Stimulated activated CD4-positive, alpha-beta T cell treated with anti-CD3 and anti-CD28 coated beads, Interleukin-2, amount 100 ng/mL, for 24 hours (primary cell): ENCODE results near the gene ADAMTSL2.

Source experiments
- DNase-seq, 2 donors: peaks; one replicate each; pipeline ENCODE4 v3.0.0-alpha.2; 2020

ADAMTSL2 gene

DNA sequence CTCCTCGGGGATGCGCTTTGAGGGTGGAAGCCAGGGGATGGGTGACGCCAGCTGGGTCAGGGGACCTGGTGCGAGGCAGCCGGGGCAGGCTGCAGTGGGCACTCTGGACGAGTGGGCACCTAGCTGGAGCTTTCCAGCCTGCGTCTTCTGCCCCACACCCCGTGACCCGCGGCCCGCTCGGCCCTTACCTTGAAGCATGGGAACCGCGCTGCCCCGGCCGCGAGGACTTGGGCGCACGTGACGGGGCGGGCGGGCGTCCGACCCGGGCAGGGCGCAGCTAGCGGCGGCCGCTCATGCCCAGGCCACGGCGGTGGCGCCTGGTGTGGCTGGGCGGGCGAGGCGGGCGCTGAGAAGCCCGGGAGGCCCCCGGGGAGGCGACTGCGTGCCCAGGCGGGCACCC is 74.4 kb downstream of the ADAMTSL2 start:
- DNase-seq, result no peak

DNA sequence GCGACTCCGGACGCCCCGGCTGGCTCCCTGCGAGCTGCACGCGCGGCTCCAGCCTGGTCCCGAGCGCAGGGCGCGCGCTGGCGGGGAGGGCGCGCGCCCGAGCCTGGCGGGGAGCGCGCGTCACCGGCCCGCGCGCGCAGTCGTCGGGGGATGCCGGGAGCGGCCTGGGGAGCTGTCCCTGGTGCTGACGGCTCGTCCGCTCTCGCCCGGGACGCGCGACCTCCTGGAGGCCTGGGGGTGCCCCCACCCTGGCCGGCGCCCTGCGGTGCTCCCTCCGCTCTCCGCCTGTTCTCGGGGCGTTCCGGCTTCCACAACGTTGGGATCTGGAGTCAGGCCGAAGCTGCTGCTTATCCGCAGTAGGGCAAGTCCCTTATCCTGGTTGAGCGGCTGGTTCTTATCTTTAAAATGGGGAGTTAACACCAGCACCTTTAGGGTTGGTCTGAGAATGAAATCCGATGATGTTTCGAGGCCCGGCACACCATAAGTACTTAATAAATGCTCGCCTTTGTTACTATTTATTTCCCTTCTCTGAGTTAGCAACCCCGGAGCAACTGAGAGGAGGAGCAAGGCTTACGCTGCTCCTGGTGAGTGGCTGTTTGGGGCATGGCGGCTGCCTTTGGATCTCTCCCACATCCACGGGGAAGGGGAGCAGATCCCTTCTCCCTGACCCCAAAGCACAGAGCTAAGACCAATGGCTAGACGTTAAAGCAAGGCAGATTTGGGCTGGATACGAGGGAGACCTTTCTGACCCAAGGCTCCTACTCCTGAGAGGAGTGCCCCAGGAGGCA is 75.0 kb downstream of the ADAMTSL2 start, which contains the start of gene FAM163B:
Gene FAM163B (minus strand): TSS at position 79 of the 788 bp plus-strand sequence. CDS start 29,166 bp downstream, outside the sequence.
- DNase-seq, result peak; percentile 46 to 58

DNA sequence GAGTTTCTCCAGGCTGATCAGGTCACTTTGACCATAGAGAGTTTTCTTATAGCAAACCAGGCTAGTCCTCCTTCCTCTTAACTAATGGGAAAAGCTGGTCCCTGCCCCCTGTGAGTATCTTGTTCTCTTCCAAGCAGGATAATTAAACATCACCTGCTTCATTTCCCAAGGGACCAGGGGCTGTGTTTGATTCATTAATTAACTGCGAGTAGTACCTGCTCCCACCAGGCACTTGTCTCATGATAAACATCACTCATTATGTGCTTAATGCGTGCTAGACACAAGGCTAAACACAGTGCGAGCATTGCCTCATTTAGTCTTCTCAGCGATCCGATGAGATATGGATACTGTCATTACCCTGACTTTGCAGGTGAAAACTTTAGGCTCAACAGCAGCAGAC is 76.3 kb downstream of the ADAMTSL2 start:
- DNase-seq, result no peak

DNA sequence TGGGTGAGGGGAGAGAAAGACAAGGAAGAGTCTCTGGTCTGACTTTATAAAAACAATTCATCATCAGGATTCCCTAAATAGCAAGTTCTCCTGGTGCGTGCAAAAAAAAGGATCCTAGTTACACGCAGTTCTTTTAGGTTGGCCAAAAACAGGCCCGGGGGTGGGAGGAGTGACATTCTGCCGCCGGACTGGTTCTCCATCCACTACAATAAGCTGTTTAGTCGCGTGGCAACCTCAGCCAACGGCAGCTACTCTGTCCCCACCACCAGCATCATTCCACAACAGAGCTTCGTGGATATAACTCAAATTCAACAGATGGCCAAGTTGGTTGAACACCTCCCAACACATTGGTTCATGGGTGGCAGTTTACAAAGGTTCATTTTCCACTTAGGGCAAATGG is 77.5 kb downstream of the ADAMTSL2 start:
- DNase-seq, result no peak

DNA sequence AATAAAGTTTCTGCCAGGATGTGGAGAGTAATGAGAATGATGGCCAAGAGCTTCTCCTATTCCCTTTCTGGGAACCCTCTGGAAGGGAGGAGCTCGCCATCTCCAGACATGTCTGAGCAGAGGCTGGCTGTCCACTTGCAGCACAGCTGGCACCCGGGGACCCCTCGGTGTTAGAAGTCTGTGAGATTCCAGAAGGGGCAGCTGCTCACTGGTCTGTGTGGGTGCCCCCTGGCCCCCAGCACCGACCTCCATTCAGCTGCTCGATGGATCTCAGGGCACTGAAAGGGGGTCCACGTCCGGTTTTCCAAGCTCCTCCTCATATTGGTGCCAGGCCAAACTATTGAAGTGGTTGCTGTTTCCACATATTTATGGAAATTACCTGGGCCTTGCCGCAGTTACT is 78.3 kb downstream of the ADAMTSL2 start:
- no peak for DNase-seq

DNA sequence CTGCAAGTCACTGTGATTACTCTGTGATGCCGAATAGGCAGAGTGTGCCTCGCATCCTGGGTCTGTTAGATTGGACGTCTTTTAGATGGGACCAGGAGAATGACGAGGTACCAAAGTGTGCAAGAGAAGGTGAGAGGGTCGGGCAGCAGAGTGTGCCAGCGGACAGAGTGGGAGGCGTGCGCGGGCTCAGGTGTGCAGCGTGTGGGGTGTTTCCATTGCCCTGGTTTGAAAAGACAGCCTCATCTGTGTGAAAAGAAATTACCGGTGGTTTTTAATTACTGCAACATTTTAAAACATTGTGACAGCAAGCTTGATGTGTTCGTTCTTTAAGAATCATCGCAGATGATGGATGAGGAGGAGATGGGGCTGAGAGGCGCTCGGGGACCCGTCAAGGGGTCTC is 78.9 kb downstream of the ADAMTSL2 start:
- DNase-seq, result no peak

DNA sequence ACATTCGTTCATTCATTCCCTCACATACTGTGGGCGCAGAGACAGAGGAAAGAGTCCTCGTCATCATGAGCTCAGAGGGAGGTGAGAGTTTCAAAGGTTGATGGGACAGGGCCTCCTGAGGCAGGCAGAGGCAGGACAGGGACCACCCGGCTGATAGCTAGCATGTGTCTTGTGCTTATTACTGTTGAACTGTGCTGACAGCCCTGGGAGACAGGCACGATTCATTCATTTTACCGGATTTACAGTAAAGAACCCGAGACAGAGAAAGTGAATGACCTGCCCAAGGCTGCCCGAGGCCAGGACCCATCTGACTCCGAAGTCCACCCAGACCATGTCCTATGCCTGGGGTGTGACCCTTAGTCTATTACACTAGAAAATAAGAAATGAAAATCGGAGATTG is 79.6 kb downstream of the ADAMTSL2 start:
- DNase-seq, result no peak

DNA sequence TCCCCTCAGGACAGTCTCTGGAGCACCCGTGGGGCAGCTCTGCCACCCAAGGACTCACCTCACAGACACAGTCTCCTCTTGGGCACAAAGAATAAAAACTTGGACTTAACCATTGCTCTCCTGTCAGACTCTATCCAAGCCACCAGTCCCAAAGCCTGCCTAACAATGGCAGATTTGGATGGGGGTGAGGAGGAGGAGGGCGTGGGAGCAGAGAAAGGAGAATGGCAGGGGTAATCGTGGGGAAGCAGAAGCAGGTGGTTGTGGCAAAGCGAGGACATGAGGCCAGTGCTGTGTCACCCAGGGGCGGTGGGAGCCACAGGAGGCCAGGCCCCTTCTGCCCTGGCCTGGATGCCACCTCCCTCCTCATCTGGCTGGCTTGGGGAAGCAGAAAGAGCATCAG is 80.2 kb downstream of the ADAMTSL2 start:
- no peak for DNase-seq

DNA sequence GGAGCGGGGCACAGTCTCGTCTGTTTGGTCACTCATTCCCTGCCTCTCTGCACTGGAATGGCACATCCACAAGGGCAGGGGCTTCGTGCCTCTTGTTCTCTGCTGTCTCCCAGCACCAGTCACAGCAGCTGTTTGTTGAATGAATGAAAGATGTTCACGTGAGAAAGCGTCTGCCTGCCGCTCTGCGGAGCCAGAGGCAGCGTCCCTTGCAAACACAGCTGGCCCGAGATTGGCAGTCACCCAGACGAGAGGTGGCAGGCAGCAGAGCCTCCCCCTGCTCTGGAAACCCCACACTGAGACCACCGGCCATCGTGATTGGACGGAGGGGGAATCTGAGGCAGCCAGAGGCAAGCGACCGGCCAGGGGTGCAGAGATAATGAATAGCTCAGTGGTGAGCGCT is 80.7 kb downstream of the ADAMTSL2 start:
- no peak for DNase-seq

DNA sequence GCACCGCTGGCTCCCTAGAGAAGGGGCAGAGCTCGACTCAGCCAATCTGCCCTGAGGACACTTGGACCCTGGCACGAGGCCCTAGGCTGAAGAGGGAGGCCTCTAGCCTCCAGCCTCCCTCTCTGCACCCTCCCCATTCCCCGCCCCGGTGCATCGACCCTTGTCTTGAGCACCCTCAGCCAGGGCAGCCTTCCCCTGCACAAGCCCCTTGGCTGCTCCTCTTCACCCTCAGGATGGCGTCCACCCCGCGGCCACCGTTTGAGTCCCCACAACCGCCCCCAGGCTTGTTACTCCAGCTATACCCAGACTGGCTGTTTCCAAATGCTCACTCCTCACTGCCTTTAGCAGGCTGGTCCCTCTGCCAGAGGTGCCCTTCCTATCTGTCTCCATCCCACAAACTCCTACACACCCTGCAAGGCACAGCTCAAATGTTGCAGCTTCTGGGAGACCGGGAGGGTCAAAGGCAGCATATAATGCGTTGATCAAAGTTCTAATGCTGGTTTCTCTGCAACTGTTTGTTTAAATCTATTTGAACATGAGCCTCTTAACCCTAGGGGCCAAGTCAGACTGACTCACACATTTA is 81.2 kb downstream of the ADAMTSL2 start:
- no peak for DNase-seq

DNA sequence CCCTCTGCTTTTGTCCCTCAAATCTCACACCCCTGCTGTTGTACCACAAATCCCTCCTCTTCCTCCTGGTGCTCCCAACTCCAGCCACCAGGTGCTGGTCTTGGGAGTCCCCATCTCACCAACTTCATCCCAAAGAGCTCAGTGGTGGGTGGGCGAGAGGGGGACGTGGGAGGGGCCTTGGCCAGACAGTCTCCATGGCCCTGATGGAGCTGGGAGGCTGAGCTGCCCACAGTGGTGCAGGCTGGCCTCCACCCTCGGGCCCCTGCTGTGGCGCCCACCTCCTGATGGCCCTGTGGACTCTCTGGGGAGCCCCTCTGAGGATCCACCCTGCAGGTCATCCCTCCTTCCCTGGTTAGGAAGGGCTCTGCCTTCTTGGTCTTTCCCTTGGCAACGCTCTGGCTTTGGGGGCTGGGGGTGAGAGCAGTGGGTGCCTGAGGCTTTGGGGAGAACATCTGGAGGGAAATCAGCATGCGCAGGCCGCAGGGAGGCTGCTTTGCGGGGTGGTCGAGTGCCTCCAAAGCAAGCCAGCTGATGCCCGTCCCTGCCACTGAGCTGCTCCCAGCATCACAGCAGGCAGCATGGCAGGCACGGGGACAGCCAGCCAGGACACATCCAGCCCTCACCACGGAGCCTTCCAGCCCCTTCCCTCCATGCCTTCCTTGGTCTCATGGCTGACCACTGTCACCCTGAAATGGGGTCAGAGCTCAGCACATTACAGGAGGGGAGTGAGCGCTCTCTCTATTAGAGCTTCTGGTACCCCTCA is 82.3 kb downstream of the ADAMTSL2 start:
- no peak for DNase-seq

DNA sequence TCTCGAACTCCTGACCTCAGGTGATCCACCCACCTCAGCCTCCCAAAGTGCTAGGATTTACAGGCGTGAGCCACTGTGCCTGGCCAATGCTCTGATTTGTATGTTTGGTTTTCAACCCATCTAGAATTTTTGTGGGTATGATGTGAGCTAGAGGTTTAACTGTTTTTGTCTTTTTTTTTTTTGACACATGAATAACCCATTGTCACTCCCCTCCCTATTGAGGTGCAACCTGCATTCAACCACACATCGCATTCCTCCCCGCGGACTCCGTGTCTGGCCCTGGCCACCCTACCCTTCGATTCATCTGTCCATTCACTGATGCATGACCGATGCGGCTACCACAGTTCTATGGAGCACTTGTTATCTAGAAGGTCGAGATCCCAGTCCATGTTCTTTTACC is 84.2 kb downstream of the ADAMTSL2 start:
- no peak for DNase-seq

DNA sequence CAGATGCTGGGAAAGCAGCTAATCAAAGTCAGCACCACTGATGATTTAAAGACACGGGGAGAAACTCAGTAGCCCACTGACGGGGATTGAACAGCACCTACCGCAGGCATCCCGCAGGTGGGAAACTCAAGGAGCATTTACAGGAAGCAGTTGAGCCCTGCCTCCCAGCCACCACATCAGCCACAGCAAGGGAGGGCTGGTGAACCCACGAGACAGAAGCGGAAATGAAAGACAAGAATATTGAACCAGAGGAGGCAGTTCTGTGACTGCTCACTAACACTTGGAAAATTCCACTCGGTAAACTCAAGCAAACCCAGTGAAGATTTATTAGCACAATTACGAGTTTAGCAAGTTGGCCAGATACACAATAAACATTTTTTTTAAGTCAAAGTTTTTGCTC is 85.3 kb downstream of the ADAMTSL2 start:
- peak; percentile 41 to 61 for DNase-seq

DNA sequence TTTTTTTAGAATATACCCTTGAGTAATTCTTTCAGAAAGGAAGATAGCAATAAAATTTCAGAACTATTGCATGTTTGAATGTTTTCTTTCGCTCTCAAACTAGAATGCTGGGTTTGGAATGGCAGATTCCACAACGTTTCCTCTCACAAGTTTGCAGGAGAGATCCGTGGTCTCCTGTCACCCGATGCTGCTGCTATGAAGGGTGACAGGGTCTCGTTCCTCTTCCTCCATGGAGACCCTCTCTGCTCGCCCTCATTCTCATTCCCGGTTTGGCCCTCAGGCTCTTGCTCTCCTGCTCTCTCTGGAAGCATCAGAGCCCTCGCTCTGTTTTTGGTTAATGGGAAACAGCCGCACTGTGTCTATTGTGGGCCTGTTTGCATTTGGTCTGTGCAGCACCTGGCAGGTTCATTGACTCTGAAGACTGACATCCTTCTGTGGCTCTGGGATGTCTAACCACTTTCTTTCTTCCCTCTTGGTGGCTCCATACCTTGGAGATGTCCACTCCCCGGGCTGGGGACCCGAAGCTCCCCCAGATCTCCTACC is 87.3 kb downstream of the ADAMTSL2 start:
- DNase-seq, result no peak

DNA sequence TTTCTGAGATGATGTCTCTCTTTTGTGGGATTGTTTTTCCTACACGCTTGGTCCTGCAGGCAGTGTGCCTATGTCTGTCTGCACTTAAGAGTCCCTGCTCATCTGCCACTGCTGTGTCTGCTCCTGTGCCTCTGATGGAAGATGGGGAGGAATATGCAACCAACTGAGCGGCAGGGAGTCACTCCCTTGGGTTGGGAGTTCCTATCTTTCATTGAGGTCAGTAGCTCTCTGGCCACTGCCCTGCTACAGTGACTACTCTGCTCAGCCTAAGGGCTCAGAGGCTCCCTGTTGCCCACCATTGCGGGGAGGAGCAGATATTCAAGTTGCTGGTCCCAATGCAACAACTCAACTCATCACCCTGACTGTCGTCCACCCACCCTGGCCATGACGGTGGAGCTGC is 88.1 kb downstream of the ADAMTSL2 start:
- DNase-seq, result no peak
